ENCODE results near the gene RSPO4. TPM values are rescaled to one million over a fixed set of nuclear protein-coding genes. Genes with fewer than 3 reads are reported as not detected.
"Not testable (repeated sequence)": the region's sequence is repeated elsewhere in the genome, so short reads cannot be mapped to it uniquely, and the experiment has no call there.

Gene RSPO4
- total and polyA plus RNA-seq, 2 donors from 2014 or later, result 0.13 to 0.45 TPM

DNA sequence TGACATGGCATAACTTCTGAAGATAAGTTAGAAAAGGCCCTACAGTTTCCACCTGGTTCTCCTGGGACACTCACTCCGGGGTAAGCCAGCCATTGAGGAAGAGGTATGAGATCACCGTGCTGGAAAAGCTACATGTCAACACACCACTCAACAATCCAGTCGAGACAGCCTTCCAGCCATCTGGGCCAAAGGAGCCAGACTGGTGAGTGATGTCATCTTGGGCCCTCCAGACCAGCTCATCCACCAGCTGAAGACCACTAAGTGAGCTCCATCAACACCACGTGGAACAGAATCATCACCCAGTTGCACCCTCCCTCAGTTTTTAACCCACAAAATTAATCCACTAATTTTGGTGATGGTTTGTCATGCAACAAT is 32.3 kb upstream of the RSPO4 start:
- Histone ChIP-seq H3K9ac (ENCODE audit: low read length in 3 of 3) (no peak overlapping the region), H3K27me3 (ENCODE audit: control insufficient read depth, insufficient read depth, low read length) (no peaks in the 10 kb centered on the region), H3K36me3 (ENCODE audit: control insufficient read depth in 2 of 3, insufficient read depth in 3 of 3, low read length in 3 of 3) (no peaks in the 10 kb centered on the region), H3K9me3 (ENCODE audit: control insufficient read depth in 2 of 3, insufficient read depth in 1 of 3, low read length in 3 of 3) (no peaks in the 10 kb centered on the region), H3K27ac (ENCODE audit: low read depth in 2 of 2, low read length in 2 of 2) (no peak overlapping the region), H3K4me1 (ENCODE audit: control insufficient read depth in 2 of 3, insufficient read depth in 2 of 3, low read depth in 1 of 3, low read length in 3 of 3) (no peaks in the 10 kb centered on the region), H3K4me3 (ENCODE audit: low read length in 3 of 3) (no peak overlapping the region)
- TF ChIP-seq, protein P1, sequence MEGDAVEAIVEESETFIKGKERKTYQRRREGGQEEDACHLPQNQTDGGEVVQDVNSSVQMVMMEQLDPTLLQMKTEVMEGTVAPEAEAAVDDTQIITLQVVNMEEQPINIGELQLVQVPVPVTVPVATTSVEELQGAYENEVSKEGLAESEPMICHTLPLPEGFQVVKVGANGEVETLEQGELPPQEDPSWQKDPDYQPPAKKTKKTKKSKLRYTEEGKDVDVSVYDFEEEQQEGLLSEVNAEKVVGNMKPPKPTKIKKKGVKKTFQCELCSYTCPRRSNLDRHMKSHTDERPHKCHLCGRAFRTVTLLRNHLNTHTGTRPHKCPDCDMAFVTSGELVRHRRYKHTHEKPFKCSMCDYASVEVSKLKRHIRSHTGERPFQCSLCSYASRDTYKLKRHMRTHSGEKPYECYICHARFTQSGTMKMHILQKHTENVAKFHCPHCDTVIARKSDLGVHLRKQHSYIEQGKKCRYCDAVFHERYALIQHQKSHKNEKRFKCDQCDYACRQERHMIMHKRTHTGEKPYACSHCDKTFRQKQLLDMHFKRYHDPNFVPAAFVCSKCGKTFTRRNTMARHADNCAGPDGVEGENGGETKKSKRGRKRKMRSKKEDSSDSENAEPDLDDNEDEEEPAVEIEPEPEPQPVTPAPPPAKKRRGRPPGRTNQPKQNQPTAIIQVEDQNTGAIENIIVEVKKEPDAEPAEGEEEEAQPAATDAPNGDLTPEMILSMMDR (IDR thresholded peaks at IDR 0.05; ENCODE audit: borderline replicate concordance, extremely low read depth, insufficient read depth), result no peak
- no peak for DNase-seq
- intact Hi-C loops (cut with DNase I), result no loop called here
- FAIRE-seq, result no peak

- Histone ChIP-seq H3K9ac (ENCODE audit: low read length in 3 of 3) (no peak overlapping the region), H3K27me3 (ENCODE audit: control insufficient read depth, insufficient read depth, low read length) (no peaks in the 10 kb centered on the region), H3K4me3 (ENCODE audit: low read length in 3 of 3) (no peak overlapping the region), H3K4me1 (ENCODE audit: control insufficient read depth in 2 of 3, insufficient read depth in 2 of 3, low read depth in 1 of 3, low read length in 3 of 3) (no peaks in the 10 kb centered on the region), H3K9me3 (ENCODE audit: control insufficient read depth in 2 of 3, insufficient read depth in 1 of 3, low read length in 3 of 3) (no peaks in the 10 kb centered on the region), H3K27ac (ENCODE audit: low read depth in 2 of 2, low read length in 2 of 2) (no peak overlapping the region), H3K36me3 (ENCODE audit: control insufficient read depth in 2 of 3, insufficient read depth in 3 of 3, low read length in 3 of 3) (no peaks in the 10 kb centered on the region)
- TF ChIP-seq, protein P1 (IDR thresholded peaks at IDR 0.05; ENCODE audit: borderline replicate concordance, extremely low read depth, insufficient read depth), result no peak
- intact Hi-C loops (cut with DNase I), result no loop called here
- no peak for FAIRE-seq
- DNase-seq, result no peak
Measured at GRCh38 chr20:1033751-1034414, 31.8 kb upstream of the RSPO4 start.

GRCh38 chr20:1029980-1030379 is 27.9 kb upstream of the RSPO4 start:
- H3K36me3 ChIP-seq (ENCODE audit: control insufficient read depth in 2 of 3, insufficient read depth in 3 of 3, low read length in 3 of 3), result no peaks in the 10 kb centered on the region
- H3K9me3 ChIP-seq (ENCODE audit: control insufficient read depth in 2 of 3, insufficient read depth in 1 of 3, low read length in 3 of 3), result no peaks in the 10 kb centered on the region
- H3K4me3 ChIP-seq (ENCODE audit: low read length in 3 of 3), result no peak overlapping the region
- intact Hi-C loops (cut with DNase I), result no loop called here
- TF ChIP-seq, protein P1 (IDR thresholded peaks at IDR 0.05; ENCODE audit: borderline replicate concordance, extremely low read depth, insufficient read depth), result no peak
- H3K27me3 ChIP-seq (ENCODE audit: control insufficient read depth, insufficient read depth, low read length), result no peaks in the 10 kb centered on the region
- FAIRE-seq (no peak), DNase-seq (no peak)
- H3K9ac ChIP-seq (ENCODE audit: low read length in 3 of 3), result no peak overlapping the region
- H3K27ac ChIP-seq (ENCODE audit: low read depth in 2 of 2, low read length in 2 of 2), result no peak overlapping the region
- H3K4me1 ChIP-seq (ENCODE audit: control insufficient read depth in 2 of 3, insufficient read depth in 2 of 3, low read depth in 1 of 3, low read length in 3 of 3), result no peaks in the 10 kb centered on the region

- H3K4me3 ChIP-seq (ENCODE audit: low read length in 3 of 3); FAIRE-seq; H3K27ac ChIP-seq (ENCODE audit: low read depth in 2 of 2, low read length in 2 of 2); intact Hi-C loops (cut with DNase I); H3K4me1 ChIP-seq (ENCODE audit: control insufficient read depth in 2 of 3, insufficient read depth in 2 of 3, low read depth in 1 of 3, low read length in 3 of 3); H3K36me3 ChIP-seq (ENCODE audit: control insufficient read depth in 2 of 3, insufficient read depth in 3 of 3, low read length in 3 of 3); DNase-seq; H3K9me3 ChIP-seq (ENCODE audit: control insufficient read depth in 2 of 3, insufficient read depth in 1 of 3, low read length in 3 of 3); H3K27me3 ChIP-seq (ENCODE audit: control insufficient read depth, insufficient read depth, low read length); H3K9ac ChIP-seq (ENCODE audit: low read length in 3 of 3): not testable (repeated sequence)
Measured at GRCh38 chr20:1026214-1026613, 24.1 kb upstream of the RSPO4 start.

Data from kidney (tissue), 14 donors.